ENCODE results near the gene SGMS1.

GRCh38 chr10:50402466-50402865 is 221.3 kb downstream of the SGMS1 start:
- TF ChIP-seq, protein P1, sequence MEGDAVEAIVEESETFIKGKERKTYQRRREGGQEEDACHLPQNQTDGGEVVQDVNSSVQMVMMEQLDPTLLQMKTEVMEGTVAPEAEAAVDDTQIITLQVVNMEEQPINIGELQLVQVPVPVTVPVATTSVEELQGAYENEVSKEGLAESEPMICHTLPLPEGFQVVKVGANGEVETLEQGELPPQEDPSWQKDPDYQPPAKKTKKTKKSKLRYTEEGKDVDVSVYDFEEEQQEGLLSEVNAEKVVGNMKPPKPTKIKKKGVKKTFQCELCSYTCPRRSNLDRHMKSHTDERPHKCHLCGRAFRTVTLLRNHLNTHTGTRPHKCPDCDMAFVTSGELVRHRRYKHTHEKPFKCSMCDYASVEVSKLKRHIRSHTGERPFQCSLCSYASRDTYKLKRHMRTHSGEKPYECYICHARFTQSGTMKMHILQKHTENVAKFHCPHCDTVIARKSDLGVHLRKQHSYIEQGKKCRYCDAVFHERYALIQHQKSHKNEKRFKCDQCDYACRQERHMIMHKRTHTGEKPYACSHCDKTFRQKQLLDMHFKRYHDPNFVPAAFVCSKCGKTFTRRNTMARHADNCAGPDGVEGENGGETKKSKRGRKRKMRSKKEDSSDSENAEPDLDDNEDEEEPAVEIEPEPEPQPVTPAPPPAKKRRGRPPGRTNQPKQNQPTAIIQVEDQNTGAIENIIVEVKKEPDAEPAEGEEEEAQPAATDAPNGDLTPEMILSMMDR (IDR thresholded peaks at IDR 0.05): no peak
- TF ChIP-seq POLR2AphosphoS5 (IDR thresholded peaks at IDR 0.05; ENCODE audit: insufficient read depth in 1 of 2, low read depth in 1 of 2): no peak

All from vagina (tissue), 2 donors.